Stomach (tissue), 4 donors: ENCODE results near the gene AANAT.

Experiments
- EP300 ChIP-seq: sonication (generic); formaldehyde crosslinking; IDR thresholded peaks from one replicate; pipeline ENCODE4 v1.6.1; 2017; ENCODE audit warnings: antibody characterized with exemption
- POLR2A ChIP-seq, 4 donors: fragments of 450-650 bp; IDR thresholded peaks; one replicate each; pipeline ENCODE4 v1.6.1; 2016; ENCODE audit warnings: antibody characterized with exemption in 4 of 4, control low read depth in 2 of 4, mild to moderate bottlenecking in 1 of 4, moderate library complexity in 1 of 4
- POLR2AphosphoS5 ChIP-seq, 3 donors: sonication (generic); formaldehyde crosslinking; IDR thresholded peaks; one replicate each; pipeline ENCODE4 v1.6.1; 2016; ENCODE audit warnings: antibody characterized with exemption in 3 of 3
- TF ChIP-seq, protein P1 (sequence below), 7 experiments: fragments of 450-650 bp in 4 of 7; fragments of 200-600 bp in 3 of 7; sonication (generic) in 3 of 7; IDR thresholded peaks; one replicate each; pipeline ENCODE4 v1.5.1; 2016 to 2019; ENCODE audit warnings: antibody characterized with exemption in 7 of 7, control low read depth in 2 of 7, mild to moderate bottlenecking in 1 of 7

DNA sequence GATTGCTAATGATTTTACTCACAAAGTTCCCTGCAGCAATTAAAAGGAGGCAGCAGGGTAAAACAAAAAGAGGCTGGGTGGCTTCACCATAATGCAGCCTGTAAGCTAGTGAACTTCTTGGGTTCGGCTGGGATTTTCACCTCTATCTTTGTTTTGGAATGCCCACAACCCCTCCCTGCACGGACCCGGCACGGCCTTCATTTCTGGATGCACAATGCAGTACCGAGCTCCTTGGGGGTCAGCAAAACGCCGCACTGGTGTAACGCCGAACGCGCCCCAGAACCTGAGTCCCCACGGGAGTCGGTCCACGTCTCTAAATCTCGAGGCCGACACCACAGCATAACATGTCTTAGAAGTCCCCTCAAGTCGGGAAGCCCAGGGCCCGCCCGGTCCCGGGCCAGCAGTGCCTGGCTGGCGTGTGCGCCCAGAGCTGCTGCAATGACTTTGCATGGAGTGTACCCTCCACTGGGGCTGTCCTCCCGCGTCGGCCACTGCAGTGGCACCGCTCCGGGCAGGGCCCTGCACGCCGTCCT lies 15.2 kb upstream of the AANAT start:
- TF ChIP-seq, protein P1, sequence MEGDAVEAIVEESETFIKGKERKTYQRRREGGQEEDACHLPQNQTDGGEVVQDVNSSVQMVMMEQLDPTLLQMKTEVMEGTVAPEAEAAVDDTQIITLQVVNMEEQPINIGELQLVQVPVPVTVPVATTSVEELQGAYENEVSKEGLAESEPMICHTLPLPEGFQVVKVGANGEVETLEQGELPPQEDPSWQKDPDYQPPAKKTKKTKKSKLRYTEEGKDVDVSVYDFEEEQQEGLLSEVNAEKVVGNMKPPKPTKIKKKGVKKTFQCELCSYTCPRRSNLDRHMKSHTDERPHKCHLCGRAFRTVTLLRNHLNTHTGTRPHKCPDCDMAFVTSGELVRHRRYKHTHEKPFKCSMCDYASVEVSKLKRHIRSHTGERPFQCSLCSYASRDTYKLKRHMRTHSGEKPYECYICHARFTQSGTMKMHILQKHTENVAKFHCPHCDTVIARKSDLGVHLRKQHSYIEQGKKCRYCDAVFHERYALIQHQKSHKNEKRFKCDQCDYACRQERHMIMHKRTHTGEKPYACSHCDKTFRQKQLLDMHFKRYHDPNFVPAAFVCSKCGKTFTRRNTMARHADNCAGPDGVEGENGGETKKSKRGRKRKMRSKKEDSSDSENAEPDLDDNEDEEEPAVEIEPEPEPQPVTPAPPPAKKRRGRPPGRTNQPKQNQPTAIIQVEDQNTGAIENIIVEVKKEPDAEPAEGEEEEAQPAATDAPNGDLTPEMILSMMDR (IDR thresholded peaks at IDR 0.05), result no peak
- TF ChIP-seq EP300 (no peak), POLR2A (IDR thresholded peaks at IDR 0.05) (no peak), POLR2AphosphoS5 (IDR thresholded peaks at IDR 0.05) (no peak)
